Fibroblast of skin of left biceps (primary cell): ENCODE data around the gene XAGE5.
"Not testable (repeated sequence)": the region's sequence is repeated elsewhere in the genome, so short reads cannot be mapped to it uniquely, and the experiment has no call there.

Source experiments
- DNase-seq, 2 experiments: peaks; one replicate each; pipeline ENCODE4 v3.0.0-alpha.2; 2013; ENCODE audit warnings: low read depth in 2 of 2

The XAGE5 gene

GRCh38 chrX:52811065-52811625 lies at the start of gene XAGE5:
Gene XAGE5, plus strand, starts transcription at chrX:52811287. Its CDS starts 1,280 bp downstream, at chrX:52812567.
- no peak for DNase-seq

GRCh38 chrX:52765983-52766382 lies 45.1 kb upstream of the XAGE5 start:
- DNase-seq = not testable (repeated sequence)

- not testable (repeated sequence) for DNase-seq
Observed at GRCh38 chrX:52773504-52773903, 37.6 kb upstream of the XAGE5 start.

- DNase-seq = not testable (repeated sequence)
Observed at GRCh38 chrX:52797327-52797726, 13.8 kb upstream of the XAGE5 start, which contains the start of gene SPANXN5. Gene SPANXN5, minus strand, starts transcription at chrX:52797427. Its CDS starts 79 bp downstream, at chrX:52797348.

- not testable (repeated sequence) for DNase-seq
Observed at GRCh38 chrX:52804876-52805275, 6.2 kb upstream of the XAGE5 start.

GRCh38 chrX:52819788-52820187 lies 8.7 kb downstream of the XAGE5 start:
- DNase-seq = no peak

GRCh38 chrX:52821079-52821760 lies 10.1 kb downstream of the XAGE5 start:
- DNase-seq = no peak

GRCh38 chrX:52824608-52825007 lies 13.5 kb downstream of the XAGE5 start:
- DNase-seq = no peak

- DNase-seq = no peak
Observed at GRCh38 chrX:52830551-52830950, 19.5 kb downstream of the XAGE5 start.

GRCh38 chrX:52839137-52839536 lies 28.1 kb downstream of the XAGE5 start:
- no peak for DNase-seq

GRCh38 chrX:52843619-52844018 lies 32.5 kb downstream of the XAGE5 start:
- not testable (repeated sequence) for DNase-seq

GRCh38 chrX:52852110-52852860 lies 41.2 kb downstream of the XAGE5 start:
- DNase-seq = peak in 1 of 2 experiments; percentile 1

GRCh38 chrX:52856991-52857525 lies 46.0 kb downstream of the XAGE5 start:
- DNase-seq = not testable (repeated sequence)

GRCh38 chrX:52865343-52865998 lies 54.4 kb downstream of the XAGE5 start:
- DNase-seq = no peak
